ENCODE results near the gene TMC7. TPM values are rescaled to one million over a fixed set of nuclear protein-coding genes. Genes with fewer than 3 reads are reported as not detected.

The TMC7 gene
- total and polyA plus RNA-seq, 4 donors = 1.5 to 7.0 (median 3.0) TPM

DNA sequence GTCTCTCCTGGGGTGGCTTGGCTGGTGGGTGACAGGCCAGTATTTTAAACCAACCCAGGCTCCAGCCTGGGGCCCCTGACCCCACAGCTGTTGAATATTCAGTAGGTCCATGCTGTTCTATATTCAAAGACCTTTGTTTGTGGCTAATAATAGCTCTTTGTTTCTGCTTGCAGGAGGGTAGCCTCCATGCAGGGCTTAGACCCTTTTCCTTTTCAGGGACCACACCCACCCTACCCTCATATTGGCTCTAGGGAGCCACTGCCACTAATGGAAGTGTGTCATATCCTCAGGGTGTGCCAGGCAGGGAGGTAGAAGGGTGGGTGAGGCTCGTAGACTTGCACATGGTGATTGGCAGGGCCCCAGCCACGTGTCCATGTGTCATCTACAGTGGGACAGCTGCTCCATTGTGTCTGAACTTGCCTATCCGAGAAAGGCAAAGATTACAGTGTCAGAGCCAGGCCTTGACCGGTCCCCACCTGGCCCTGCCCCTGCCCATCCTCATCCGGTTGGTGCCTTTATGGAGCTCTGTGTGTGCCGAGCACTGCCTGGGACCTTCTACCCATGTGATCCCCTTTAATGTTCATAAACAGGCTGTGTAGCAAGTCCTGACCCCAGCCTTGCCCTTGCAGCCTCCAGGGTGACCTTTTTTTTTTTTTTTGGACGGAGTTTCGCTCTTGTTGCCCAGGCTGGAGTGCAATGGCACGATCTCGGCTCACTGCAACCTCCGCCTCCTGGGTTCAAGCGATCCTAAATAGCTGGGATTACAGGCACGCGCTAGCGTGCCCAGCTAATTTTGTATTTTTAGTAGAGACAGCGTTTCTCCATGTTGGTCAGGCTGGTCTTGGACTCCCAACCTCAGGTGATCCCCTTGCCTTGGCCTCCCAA lies 22.1 kb downstream of the TMC7 start:
- no peak overlapping the region for H3K4me3 ChIP-seq
- DNase-seq (no peak), ATAC-seq (ENCODE audit: insufficient read depth, low FRiP score) (no peak)
- peak overlapping the region in 1 of 2 donors; percentile 15 for H3K27ac ChIP-seq (ENCODE audit: low read depth in 1 of 2, low read length in 1 of 2)
- TF ChIP-seq, protein P1, sequence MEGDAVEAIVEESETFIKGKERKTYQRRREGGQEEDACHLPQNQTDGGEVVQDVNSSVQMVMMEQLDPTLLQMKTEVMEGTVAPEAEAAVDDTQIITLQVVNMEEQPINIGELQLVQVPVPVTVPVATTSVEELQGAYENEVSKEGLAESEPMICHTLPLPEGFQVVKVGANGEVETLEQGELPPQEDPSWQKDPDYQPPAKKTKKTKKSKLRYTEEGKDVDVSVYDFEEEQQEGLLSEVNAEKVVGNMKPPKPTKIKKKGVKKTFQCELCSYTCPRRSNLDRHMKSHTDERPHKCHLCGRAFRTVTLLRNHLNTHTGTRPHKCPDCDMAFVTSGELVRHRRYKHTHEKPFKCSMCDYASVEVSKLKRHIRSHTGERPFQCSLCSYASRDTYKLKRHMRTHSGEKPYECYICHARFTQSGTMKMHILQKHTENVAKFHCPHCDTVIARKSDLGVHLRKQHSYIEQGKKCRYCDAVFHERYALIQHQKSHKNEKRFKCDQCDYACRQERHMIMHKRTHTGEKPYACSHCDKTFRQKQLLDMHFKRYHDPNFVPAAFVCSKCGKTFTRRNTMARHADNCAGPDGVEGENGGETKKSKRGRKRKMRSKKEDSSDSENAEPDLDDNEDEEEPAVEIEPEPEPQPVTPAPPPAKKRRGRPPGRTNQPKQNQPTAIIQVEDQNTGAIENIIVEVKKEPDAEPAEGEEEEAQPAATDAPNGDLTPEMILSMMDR (IDR thresholded peaks at IDR 0.05; ENCODE audit: control extremely low read depth, extremely low read depth) = no peak
- no peaks in the 10 kb centered on the region for H3K27me3 ChIP-seq (ENCODE audit: control insufficient read depth in 3 of 3, insufficient read depth in 3 of 3, low read length in 2 of 3)
- H3K36me3 ChIP-seq (ENCODE audit: control insufficient read depth in 4 of 4, insufficient read depth in 4 of 4, low read length in 4 of 4) = peaks cover 0 to 6% (median 0%) of the 10 kb centered on the region in 4 donors
- H3K4me1 ChIP-seq (ENCODE audit: control insufficient read depth in 5 of 5, insufficient read depth in 5 of 5, low read length in 5 of 5) = peaks cover 0 to 9% (median 0%) of the 10 kb centered on the region in 5 donors
- WGBS, 2 donors = 84 to 87% methylated on average over 16 of the region's 16 CpGs
- H3K9me3 ChIP-seq (ENCODE audit: control insufficient read depth in 4 of 4, insufficient read depth in 3 of 4, low read length in 3 of 4) = peaks cover 0 to 3% (median 1%) of the 10 kb centered on the region in 4 donors
- H3K9ac ChIP-seq (ENCODE audit: insufficient read depth in 1 of 2, low read length in 2 of 2) = no peak overlapping the region

DNA sequence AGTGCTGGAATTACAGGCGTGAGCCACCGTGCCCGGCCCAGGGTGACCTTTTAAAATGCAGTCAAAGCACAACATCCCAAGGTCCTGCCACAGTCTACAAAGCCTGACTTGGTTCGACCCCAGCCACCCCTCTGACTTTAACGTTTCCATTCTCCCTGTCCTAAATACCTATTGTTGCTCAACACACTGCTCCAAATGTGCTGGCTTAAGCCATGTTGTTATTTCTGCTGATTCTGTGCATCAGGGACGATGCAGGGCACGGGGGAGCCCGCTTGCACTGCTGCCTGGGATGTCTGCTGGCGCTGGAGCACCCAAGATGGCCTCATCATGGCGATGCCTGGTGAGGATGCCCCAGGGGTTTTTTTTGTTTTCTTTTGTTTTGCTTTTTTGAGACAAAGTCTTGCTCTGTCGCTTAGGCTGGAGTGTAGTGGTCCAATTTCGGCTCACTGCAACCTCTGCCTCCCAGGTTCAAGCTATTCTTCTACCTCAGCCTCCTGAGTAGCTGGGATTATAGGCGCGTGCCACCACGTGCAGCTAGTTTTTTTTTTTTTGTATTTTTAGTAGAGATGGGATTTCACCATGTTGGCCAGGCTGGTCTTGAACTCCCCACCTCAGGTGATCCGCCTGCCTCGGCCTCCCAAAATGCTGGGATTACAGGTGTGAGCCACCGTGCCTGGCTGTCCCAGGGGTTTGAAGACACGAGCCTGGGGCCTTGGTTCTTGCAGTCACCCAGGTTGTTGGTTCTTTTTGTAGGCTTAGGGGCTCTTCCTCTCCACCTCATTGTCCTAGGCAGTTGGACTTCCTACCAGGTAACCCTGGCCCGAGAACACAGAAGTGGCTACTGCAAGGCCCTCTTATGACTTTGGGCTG lies 22.9 kb downstream of the TMC7 start:
- WGBS, 2 donors = 93 to 94% methylated on average over 20 of the region's 20 CpGs
- Histone ChIP-seq H3K9ac (ENCODE audit: insufficient read depth in 1 of 2, low read length in 2 of 2) (no peak overlapping the region), H3K27ac (ENCODE audit: low read depth in 1 of 2, low read length in 1 of 2) (no peak overlapping the region), H3K36me3 (ENCODE audit: control insufficient read depth in 4 of 4, insufficient read depth in 4 of 4, low read length in 4 of 4) (peaks cover 0 to 7% (median 0%) of the 10 kb centered on the region in 4 donors), H3K27me3 (ENCODE audit: control insufficient read depth in 3 of 3, insufficient read depth in 3 of 3, low read length in 2 of 3) (no peaks in the 10 kb centered on the region), H3K4me3 (no peak overlapping the region), H3K4me1 (ENCODE audit: control insufficient read depth in 5 of 5, insufficient read depth in 5 of 5, low read length in 5 of 5) (peaks cover 0 to 9% (median 0%) of the 10 kb centered on the region in 5 donors), H3K9me3 (ENCODE audit: control insufficient read depth in 4 of 4, insufficient read depth in 3 of 4, low read length in 3 of 4) (peaks cover 0 to 4% (median 2%) of the 10 kb centered on the region in 4 donors)
- no peak for ATAC-seq (ENCODE audit: insufficient read depth, low FRiP score)
- TF ChIP-seq, protein P1 (IDR thresholded peaks at IDR 0.05; ENCODE audit: control extremely low read depth, extremely low read depth) = no peak
- no peak for DNase-seq

DNA sequence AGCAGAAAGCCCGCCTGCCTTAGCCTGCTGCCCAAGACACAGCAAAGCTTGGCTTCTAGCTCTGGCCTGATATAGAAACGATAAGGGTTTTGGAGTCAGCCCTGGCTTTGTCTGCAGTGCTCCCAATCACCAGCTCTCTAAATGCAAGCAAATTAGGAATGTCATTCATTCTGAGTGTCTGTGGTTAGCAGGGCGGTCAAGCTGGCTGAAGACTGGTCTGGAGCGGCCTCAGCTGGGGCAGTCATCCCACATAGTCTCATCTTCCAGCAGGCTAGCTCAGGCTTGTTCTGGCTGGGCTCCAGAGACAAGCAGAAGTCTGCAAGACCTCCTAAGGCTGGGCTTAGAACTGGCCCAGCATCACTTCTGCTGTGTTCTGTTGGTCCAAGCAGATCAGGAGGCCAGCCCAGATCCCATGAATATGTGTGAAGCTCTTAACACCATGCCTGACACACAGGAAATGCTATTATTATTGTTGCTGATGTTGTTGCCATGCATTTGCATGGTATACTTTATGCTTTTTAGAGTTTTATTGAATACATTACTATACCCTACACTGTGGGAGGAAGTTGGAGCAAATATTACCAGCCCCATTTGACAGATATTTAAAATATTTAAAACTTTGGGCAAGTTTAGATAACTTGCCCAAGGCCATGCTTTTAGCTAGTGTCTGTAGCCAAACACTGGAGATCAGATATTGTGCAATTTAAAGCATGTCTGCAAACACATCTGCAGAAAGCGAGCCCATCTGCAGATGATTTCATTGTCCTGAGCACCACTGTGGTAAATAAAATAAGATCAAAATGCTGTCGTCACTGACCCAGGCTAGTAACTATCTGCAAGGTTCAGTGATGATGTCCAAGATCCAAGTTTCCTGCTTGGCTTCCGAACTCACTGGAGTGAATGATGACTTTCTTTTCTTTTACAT lies 24.8 kb downstream of the TMC7 start:
- 82 to 84% methylated on average over 7 of the region's 7 CpGs for WGBS, 2 donors
- Histone ChIP-seq H3K9ac (ENCODE audit: insufficient read depth in 1 of 2, low read length in 2 of 2) (no peak overlapping the region), H3K4me3 (no peak overlapping the region), H3K4me1 (ENCODE audit: control insufficient read depth in 5 of 5, insufficient read depth in 5 of 5, low read length in 5 of 5) (peaks cover 0 to 7% (median 0%) of the 10 kb centered on the region in 5 donors), H3K9me3 (ENCODE audit: control insufficient read depth in 4 of 4, insufficient read depth in 3 of 4, low read length in 3 of 4) (peaks cover 0 to 4% (median 2%) of the 10 kb centered on the region in 4 donors), H3K27ac (ENCODE audit: low read depth in 1 of 2, low read length in 1 of 2) (no peak overlapping the region), H3K36me3 (ENCODE audit: control insufficient read depth in 4 of 4, insufficient read depth in 4 of 4, low read length in 4 of 4) (peaks cover 0 to 7% (median 0%) of the 10 kb centered on the region in 4 donors), H3K27me3 (ENCODE audit: control insufficient read depth in 3 of 3, insufficient read depth in 3 of 3, low read length in 2 of 3) (no peaks in the 10 kb centered on the region)
- ATAC-seq (ENCODE audit: insufficient read depth, low FRiP score) (no peak), DNase-seq (peak in 1 of 3 donors; percentile 13)
- TF ChIP-seq, protein P1 (IDR thresholded peaks at IDR 0.05; ENCODE audit: control extremely low read depth, extremely low read depth) = no peak
